NCI-H1105 (cell line): ENCODE measurements around the gene CBS.
"Not testable (repeated sequence)": the region's sequence is repeated elsewhere in the genome, so short reads cannot be mapped to it uniquely, and the experiment has no call there.

ENCODE experiments used
- DNase-seq: peaks from one replicate; lab custom pipeline; 2025; lab: John Stamatoyannopoulos, UW

CBS gene

GRCh38 chr21:43075170-43076022, at the start of gene CBS:
TSS of gene CBS (minus strand) at chr21:43075835. CDS start at chr21:43072193, 3,642 bp downstream.
- not testable (repeated sequence) for DNase-seq

DNA sequence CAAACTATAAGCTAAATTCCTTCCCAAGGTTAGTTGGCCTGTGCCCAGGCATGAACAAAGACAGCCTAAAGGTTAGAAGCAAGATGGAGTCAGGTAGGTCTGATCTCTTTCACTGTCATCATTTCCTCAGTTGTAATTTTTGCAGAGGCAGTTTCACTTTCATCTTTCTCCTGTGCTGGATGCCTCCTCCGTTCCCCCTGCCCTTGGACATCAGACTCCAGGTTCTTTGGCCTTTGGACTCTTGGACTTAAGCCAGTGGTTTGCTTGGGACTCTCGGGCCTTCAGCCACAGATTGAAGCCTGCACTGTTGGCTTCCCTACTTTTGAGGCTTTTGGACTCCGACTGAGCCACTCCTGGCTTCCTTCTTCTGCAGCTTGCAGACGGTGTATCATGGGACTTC, 40.3 kb upstream of the CBS start:
- DNase-seq, result not testable (repeated sequence)

- DNase-seq, result not testable (repeated sequence)
Measured at GRCh38 chr21:43114483-43114882, 38.8 kb upstream of the CBS start.

GRCh38 chr21:43109006-43109405, 33.4 kb upstream of the CBS start:
- not testable (repeated sequence) for DNase-seq

DNA sequence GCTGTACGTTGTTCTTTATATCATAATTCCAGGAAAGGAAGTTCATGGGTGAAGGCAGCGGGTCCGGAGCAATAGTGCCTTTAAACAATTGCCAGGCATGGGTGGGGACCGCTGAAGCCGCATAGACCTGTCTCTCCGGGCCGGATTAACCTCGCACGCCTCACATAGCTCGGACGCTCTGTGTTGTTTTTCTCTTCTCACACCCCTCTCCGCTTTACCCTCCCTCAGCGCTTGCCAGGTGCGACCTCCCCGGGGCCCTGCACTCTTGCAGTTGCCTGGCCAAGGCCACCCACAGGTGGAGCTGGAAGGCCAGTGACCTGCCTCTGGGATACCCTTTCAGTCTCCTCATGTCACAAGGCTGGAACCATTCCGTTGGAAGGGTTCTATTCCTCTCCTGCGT, 32.5 kb upstream of the CBS start:
- not testable (repeated sequence) for DNase-seq

GRCh38 chr21:43107794-43108137, 32.1 kb upstream of the CBS start:
- DNase-seq, result not testable (repeated sequence)

DNA sequence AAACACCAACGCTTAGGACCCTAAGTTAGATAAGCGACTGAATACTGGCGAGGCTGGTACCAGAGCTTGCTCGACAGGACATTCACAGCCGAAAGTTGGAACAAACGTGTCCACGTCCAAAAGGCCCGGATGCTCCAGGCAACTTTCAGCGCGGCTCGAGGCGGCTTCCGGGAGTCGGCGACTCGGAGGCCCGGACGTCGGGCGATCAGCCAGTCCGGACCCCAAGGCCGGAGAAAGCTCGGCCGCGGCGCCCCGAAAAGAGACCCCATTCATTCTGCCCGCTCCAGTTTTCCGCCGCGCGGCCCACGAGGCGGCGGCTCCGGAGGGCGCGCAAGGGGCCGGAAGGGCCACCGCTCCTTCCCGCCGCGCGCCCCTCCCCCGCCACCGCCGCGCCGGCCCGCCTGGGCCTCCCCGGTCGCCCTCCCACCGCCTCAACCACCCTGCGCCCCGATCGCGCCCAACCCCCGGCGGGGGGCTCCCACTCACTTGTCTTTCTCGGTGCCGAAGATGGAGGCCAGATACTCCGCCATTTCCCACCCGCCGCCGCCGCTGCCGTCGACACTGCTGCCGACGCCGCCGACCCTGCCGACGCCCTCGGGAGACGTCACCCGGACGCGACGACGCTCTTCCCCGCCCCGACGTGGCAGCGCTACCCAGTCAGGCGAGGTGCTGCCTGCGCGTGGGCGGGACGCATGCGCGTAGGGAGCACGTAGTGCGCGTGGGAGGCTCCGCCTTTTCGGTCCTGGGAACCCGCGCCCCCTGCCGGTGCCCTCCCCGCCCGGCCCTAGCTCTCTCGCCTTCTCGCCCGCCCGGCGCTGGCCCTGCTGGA, 31.5 kb upstream of the CBS start, which contains the start of gene U2AF1:
Gene U2AF1 (minus strand): TSS at position 606 of the 829 bp plus-strand sequence. CDS start 76 bp downstream, at position 530.
- DNase-seq, result not testable (repeated sequence)

DNA sequence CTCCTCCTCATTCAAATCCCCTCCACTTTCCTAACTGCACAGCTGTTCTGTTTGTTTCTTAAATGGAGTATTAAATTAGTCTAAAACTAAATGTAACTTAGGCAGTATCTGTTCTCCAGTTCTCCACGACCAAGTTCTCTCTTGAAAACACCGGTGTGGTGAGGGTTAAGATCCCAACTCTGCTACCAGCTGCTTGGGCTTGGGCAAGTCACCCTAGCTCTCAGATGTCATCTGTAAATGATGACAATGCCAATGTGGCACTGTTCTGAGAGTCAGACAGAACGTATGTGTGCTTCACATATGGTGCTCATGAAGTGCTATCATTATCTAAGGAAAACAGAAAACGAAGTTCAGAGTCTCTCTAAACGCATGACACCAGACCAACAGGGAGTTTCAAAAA, 29.0 kb upstream of the CBS start:
- DNase-seq, result not testable (repeated sequence)

DNA sequence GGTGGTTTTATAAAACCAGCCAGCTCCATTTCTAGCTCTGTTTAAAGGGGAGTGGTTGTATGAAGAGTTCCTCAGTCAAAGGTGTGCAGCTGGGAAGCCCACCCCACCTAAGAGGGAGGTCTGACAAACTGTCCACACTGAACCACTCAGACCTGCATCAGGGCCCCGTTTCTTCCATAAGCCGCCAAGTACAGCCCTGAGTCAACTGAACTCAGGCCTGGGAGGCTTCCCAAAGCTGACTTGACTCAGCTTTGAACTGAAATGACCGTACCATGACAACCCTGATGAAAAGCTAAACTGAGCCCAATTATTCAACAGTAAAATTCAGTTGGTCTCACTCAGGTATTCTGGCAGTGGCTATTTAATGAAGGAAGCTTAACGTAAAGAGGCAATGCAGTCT, 26.6 kb upstream of the CBS start:
- DNase-seq, result not testable (repeated sequence)

DNA sequence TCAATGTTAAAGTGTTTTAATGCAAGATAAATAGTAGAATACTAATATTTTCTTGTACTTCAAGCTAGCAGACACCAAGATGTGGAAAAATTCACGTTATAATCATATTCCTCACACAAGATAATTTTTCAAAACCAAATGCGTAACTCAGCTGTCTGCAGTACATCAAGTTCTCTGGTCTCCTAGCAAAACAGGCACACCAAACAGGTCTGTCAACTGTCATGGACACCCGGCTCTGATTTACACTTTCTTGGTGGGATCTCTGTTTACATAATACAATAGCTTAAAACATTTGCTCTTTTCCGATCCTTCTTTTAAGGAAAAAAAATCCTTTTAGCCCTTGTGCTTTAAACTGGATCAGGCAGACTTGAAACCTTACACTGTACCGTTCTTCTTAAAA, 26.0 kb upstream of the CBS start:
- DNase-seq, result not testable (repeated sequence)

DNA sequence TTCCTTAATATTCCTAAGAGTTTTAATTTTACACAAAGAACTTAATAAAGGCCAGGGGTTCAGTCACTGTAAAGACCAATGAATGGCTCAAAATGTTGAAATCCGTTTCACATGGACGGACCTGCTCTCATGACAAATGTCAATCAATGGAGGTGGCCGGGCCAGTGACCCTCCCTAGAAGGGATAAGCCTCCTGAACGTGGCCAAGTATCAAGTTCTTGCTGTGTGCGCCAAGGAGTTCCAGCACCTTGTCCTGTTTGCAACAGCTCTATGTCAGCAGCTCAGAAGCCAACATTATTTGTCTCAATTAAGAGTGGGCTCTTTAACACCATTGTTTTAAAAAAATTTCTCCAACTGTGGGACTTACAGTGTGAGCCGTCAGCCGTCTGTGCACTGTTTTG, 25.4 kb upstream of the CBS start:
- DNase-seq, result not testable (repeated sequence)

- DNase-seq, result not testable (repeated sequence)
Measured at GRCh38 chr21:43091979-43092614, 16.5 kb upstream of the CBS start.

GRCh38 chr21:43090947-43091346, 15.3 kb upstream of the CBS start:
- not testable (repeated sequence) for DNase-seq

GRCh38 chr21:43089463-43089862, 13.8 kb upstream of the CBS start:
- DNase-seq, result not testable (repeated sequence)

- DNase-seq, result not testable (repeated sequence)
Measured at GRCh38 chr21:43082587-43083300, 7.1 kb upstream of the CBS start.

- DNase-seq, result not testable (repeated sequence)
Measured at GRCh38 chr21:43076643-43077042, 1.0 kb upstream of the CBS start.

DNA sequence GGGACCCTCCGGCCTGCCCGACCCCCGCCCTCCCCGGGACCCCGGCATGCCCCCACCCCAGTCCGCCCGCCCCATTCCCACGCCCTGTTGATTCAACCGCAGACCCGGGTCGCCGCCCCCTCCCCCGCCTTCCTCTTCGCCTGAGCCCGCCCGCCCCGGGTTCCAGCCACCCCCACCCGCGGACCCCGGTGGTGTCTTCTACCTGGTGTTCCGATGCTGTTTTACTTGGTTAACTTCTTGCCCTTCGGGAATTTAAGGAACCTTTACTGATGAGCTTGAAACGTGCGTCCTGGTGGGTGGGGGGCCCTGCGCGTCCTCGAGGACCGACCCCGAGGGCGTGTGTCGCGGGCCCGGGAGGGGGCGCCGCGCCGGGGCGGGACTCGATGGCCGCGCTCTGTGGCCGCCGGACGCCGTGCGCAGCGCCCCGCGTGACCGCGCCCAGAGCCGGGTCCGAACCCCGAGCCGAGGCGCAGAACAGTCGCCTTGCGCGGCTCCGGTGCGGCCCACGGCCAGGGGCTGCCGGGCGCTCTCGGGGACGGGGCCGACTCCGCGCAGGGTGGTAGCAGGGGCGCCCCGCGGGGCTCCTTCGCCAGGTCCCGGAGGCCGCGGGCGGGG, 495 bp upstream of the CBS start:
- not testable (repeated sequence) for DNase-seq

DNA sequence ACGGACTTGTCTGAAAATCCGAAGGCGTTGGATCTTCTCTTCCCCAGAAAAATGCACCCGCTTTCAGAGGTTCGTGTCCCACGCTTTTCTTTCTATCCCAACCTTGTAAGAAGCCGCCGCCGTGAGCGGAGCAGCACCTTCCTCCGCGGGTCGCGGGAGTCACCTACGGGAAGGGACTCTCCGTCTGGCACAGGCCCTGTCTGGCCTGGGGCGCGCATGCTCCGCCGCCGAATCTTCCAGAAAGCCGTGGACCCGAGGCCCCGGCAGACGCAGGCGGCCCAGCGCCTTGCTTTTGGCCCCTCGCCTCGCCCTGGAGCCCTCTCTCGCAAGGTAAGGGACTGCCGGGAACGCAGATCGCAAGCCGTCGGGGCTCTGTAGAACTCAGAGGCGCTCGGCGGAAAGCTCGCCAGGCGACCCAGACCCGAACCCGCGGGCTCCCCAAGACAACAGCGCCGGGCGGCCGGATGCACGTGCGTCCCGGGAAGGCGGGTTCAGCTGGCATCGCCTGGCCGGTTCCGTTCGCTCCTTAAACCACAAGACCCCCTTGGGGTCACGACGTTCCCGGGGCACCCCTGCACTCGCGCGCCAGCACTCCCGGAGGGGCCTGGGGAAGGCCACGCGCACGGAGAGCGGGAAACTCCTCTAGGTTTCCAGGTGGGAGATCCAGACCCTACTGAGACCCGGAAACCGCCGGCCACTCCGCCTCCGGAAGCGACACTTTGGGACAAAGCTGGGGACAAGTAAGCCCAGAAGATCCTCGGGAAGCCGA, 1.1 kb downstream of the CBS start:
- DNase-seq, result not testable (repeated sequence)

- not testable (repeated sequence) for DNase-seq
Measured at GRCh38 chr21:43072742-43073141, 2.9 kb downstream of the CBS start.

- not testable (repeated sequence) for DNase-seq
Measured at GRCh38 chr21:43069682-43070081, 6.0 kb downstream of the CBS start.
